Measurements from ENCODE around the gene FAM241B.

The FAM241B gene

DNA sequence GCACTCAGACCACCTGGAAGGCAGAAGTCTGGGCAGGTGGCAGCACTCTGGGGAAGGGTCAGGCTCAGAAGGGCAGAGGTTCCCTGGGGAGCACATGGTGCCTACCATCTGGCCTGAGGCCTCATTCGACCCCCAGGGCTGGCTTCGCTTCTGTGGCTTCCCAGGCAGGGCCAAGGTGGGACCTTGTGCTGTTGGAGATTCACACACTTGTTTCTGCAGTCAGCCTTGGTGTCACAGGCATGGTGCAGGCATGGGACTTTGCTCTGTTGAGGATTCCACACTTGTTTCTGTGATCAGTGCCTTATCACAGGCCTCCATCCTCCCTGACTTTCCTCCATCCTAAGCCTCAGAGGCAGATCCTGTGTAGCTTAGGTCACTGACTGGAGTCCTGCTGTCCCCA lies 11.3 kb upstream of the FAM241B start:
- no peak for ATAC-seq (ENCODE audit: low read depth)
- H3K27ac ChIP-seq (ENCODE audit: poor library complexity, severe bottlenecking) = no peak overlapping the region
- DNase-seq (ENCODE audit: low spot score) = no peak
- H3K36me3 ChIP-seq (ENCODE audit: low read depth) = no peaks in the 10 kb centered on the region
- peaks cover 3% of the 10 kb centered on the region for H3K27me3 ChIP-seq (ENCODE audit: insufficient read depth, poor library complexity, severe bottlenecking)
- H3K4me3 ChIP-seq (ENCODE audit: severe bottlenecking) = no peak overlapping the region
- no peaks in the 10 kb centered on the region for H3K4me1 ChIP-seq (ENCODE audit: insufficient read depth, poor library complexity, severe bottlenecking)
- TF ChIP-seq, protein P1, sequence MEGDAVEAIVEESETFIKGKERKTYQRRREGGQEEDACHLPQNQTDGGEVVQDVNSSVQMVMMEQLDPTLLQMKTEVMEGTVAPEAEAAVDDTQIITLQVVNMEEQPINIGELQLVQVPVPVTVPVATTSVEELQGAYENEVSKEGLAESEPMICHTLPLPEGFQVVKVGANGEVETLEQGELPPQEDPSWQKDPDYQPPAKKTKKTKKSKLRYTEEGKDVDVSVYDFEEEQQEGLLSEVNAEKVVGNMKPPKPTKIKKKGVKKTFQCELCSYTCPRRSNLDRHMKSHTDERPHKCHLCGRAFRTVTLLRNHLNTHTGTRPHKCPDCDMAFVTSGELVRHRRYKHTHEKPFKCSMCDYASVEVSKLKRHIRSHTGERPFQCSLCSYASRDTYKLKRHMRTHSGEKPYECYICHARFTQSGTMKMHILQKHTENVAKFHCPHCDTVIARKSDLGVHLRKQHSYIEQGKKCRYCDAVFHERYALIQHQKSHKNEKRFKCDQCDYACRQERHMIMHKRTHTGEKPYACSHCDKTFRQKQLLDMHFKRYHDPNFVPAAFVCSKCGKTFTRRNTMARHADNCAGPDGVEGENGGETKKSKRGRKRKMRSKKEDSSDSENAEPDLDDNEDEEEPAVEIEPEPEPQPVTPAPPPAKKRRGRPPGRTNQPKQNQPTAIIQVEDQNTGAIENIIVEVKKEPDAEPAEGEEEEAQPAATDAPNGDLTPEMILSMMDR (IDR thresholded peaks at IDR 0.05; ENCODE audit: poor library complexity, severe bottlenecking) = no peak
- H3K9me3 ChIP-seq (ENCODE audit: severe bottlenecking) = no peaks in the 10 kb centered on the region

DNA sequence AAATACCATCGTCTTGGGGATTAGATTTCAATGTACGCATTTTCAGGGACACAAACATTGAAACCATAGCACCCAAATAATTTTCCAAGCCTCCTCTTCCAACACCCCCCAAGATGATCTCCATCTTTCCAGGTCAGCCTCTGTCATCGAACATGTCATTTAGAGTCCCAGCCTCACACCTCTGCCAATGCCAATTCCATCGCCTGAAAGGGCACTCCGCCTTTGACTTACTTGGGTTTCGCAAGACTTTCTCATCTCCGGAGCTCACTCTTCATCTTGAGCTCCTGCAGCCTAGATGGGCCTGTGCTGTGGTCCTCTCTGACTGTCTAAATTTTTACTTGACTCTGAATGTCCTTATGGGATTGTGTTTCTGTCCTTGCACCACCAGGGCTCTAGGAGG lies 10.4 kb upstream of the FAM241B start:
- no peak for DNase-seq (ENCODE audit: low spot score)

DNA sequence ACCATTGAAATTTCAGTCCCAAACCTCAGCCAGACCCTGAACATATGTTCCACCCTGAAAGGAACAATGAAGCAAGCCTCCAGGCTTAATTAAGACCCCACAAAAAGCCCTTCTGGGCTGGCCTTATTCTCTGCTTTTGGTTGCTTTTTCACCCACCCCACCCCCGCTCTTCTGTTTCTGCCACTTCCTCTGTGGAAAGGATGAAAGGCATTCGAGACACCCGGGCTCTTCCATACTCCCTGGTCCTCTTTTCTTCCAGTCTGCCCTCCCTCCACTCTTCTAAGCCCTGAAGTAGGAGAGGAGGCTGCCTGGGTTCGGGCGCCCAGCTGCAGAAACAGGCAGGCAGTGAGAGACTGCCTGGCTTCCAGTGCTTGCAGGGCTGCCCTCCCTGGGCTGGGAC lies 9.4 kb upstream of the FAM241B start:
- no peaks in the 10 kb centered on the region for H3K9me3 ChIP-seq (ENCODE audit: severe bottlenecking)
- DNase-seq (ENCODE audit: low spot score) = no peak
- H3K27me3 ChIP-seq (ENCODE audit: insufficient read depth, poor library complexity, severe bottlenecking) = peaks cover 7% of the 10 kb centered on the region
- ATAC-seq (ENCODE audit: low read depth) = no peak
- no peaks in the 10 kb centered on the region for H3K36me3 ChIP-seq (ENCODE audit: low read depth)
- no peak overlapping the region for H3K27ac ChIP-seq (ENCODE audit: poor library complexity, severe bottlenecking)
- H3K4me1 ChIP-seq (ENCODE audit: insufficient read depth, poor library complexity, severe bottlenecking) = no peaks in the 10 kb centered on the region
- TF ChIP-seq, protein P1 (IDR thresholded peaks at IDR 0.05; ENCODE audit: poor library complexity, severe bottlenecking) = no peak
- H3K4me3 ChIP-seq (ENCODE audit: severe bottlenecking) = no peak overlapping the region

More for the DNA sequence above, 10.4 kb upstream of the FAM241B start:
- no peaks in the 10 kb centered on the region for H3K36me3 ChIP-seq (ENCODE audit: low read depth)
- no peak overlapping the region for H3K27ac ChIP-seq (ENCODE audit: poor library complexity, severe bottlenecking)
- TF ChIP-seq, protein P1 (IDR thresholded peaks at IDR 0.05; ENCODE audit: poor library complexity, severe bottlenecking) = no peak
- H3K4me1 ChIP-seq (ENCODE audit: insufficient read depth, poor library complexity, severe bottlenecking) = no peaks in the 10 kb centered on the region
- H3K4me3 ChIP-seq (ENCODE audit: severe bottlenecking) = no peak overlapping the region
- no peaks in the 10 kb centered on the region for H3K9me3 ChIP-seq (ENCODE audit: severe bottlenecking)
- peaks cover 4% of the 10 kb centered on the region for H3K27me3 ChIP-seq (ENCODE audit: insufficient read depth, poor library complexity, severe bottlenecking)
- ATAC-seq (ENCODE audit: low read depth) = no peak

DNA sequence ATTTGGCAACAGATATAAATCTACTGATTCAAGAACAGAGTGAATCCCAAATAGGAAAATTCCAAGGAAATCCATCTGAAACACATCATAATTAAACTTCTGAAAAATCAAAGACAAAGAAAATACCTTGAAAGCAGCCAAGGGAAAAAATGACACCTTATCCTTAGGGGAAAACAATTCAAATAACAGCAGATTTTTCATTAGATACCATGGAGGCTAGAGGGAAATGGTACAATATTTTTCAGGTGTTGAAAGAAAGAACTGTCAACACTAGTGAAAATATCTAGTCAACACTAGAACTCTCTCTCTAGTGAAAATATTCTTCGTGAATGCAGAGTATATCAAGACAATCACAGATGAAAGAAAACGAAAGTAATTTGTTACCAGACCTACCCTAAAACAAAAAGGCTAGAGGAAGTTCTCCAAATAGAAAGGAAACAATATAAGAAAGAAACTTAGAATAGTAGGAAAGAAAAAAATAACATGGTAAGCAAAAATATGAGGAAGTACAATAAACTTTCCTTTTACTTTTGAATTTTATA lies 5.7 kb upstream of the FAM241B start:
- no peaks in the 10 kb centered on the region for H3K9me3 ChIP-seq (ENCODE audit: severe bottlenecking)
- peaks cover 7% of the 10 kb centered on the region for H3K27me3 ChIP-seq (ENCODE audit: insufficient read depth, poor library complexity, severe bottlenecking)
- no peak for DNase-seq (ENCODE audit: low spot score)
- TF ChIP-seq, protein P1 (IDR thresholded peaks at IDR 0.05; ENCODE audit: poor library complexity, severe bottlenecking) = no peak
- no peak overlapping the region for H3K4me3 ChIP-seq (ENCODE audit: severe bottlenecking)
- no peaks in the 10 kb centered on the region for H3K4me1 ChIP-seq (ENCODE audit: insufficient read depth, poor library complexity, severe bottlenecking)
- ATAC-seq (ENCODE audit: low read depth) = no peak
- H3K36me3 ChIP-seq (ENCODE audit: low read depth) = no peaks in the 10 kb centered on the region
- no peak overlapping the region for H3K27ac ChIP-seq (ENCODE audit: poor library complexity, severe bottlenecking)

DNA sequence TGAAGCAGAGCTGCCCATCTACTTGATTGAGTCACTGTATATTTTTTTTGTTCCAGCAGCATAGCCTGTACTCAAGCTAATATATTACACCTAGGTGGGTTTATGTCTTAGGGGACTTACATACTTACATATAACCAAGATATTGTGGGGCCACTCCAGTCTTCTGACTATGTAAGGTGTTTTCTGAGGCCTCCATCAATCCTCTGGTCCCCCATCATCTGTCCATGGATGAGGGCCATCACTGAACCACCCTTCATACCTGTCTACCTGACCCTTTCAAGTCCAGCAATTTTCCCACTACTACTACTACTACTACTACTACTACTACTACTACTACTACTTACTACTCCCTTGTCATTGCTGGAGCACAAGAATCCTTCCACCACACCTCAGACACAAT lies 3.2 kb upstream of the FAM241B start:
- Histone ChIP-seq H3K4me3 (ENCODE audit: severe bottlenecking) (no peak overlapping the region), H3K27me3 (ENCODE audit: insufficient read depth, poor library complexity, severe bottlenecking) (peaks cover 7% of the 10 kb centered on the region), H3K27ac (ENCODE audit: poor library complexity, severe bottlenecking) (no peak overlapping the region), H3K4me1 (ENCODE audit: insufficient read depth, poor library complexity, severe bottlenecking) (no peaks in the 10 kb centered on the region), H3K36me3 (ENCODE audit: low read depth) (no peaks in the 10 kb centered on the region), H3K9me3 (ENCODE audit: severe bottlenecking) (no peaks in the 10 kb centered on the region)
- DNase-seq (ENCODE audit: low spot score) (no peak), ATAC-seq (ENCODE audit: low read depth) (no peak)
- TF ChIP-seq, protein P1 (IDR thresholded peaks at IDR 0.05; ENCODE audit: poor library complexity, severe bottlenecking) = no peak

Data from RWPE2 (cell line).